Type B pancreatic cell (in vitro differentiated cells): ENCODE measurements around the gene SUGP1. TPM values are rescaled to one million over a fixed set of nuclear protein-coding genes. Genes with fewer than 3 reads are reported as not detected.

Experiments
- DNase-seq: peaks from one replicate; pipeline ENCODE4 v3.0.0; 2021; ENCODE audit warnings: mixed read lengths; ENCODE audit not compliant: unreplicated experiment; ENCODE audit errors: extremely low spot score
- H3K27ac Mint-ChIP-seq: 2 replicates; pipeline ENCODE4 v1.8.0; 2021; ENCODE audit warnings: mild to moderate bottlenecking, mixed read lengths
- H3K27me3 Mint-ChIP-seq: 2 replicates; pipeline ENCODE4 v1.8.0; 2021; ENCODE audit warnings: mixed read lengths
- H3K36me3 Mint-ChIP-seq: 2 replicates; pipeline ENCODE4 v1.8.0; 2021; ENCODE audit warnings: mixed read lengths
- H3K4me1 Mint-ChIP-seq: one replicate; pipeline ENCODE4 v1.8.0; 2021; ENCODE audit warnings: mixed read lengths; ENCODE audit not compliant: unreplicated experiment
- H3K4me3 Mint-ChIP-seq: 2 replicates; pipeline ENCODE4 v1.8.0; 2021; ENCODE audit warnings: mild to moderate bottlenecking, mixed read lengths
- H3K9me3 Mint-ChIP-seq: 2 replicates; pipeline ENCODE4 v1.8.0; 2021; ENCODE audit warnings: mixed read lengths
- CTCF ChIP-seq: fragments of 200-600 bp; sonication (generic); conservative IDR thresholded peaks from 2 replicates; pipeline ENCODE4 v1.5.0; 2021; ENCODE audit warnings: antibody characterized with exemption, mild to moderate bottlenecking
- total RNA-seq: library from RNA; stranded (reverse); gene quantifications from 2 replicates; pipeline ENCODE4 v1.2.1, GENCODE V29; 2021; ENCODE audit warnings: low replicate concordance

Gene SUGP1
- total RNA-seq, 1 donor from 2014 or later: 86.8 TPM

GRCh38 chr19:19271828-19272599, 48.3 kb downstream of the SUGP1 start:
- Mint-ChIP-seq H3K36me3 (peaks cover 4% of the 10 kb centered on the region), H3K27me3 (peaks cover 17% of the 10 kb centered on the region), H3K9me3 (no peaks in the 10 kb centered on the region), H3K27ac (peak overlapping the region; percentile 69), H3K4me3 (peak overlapping the region; percentile 78), H3K4me1 (no peaks in the 10 kb centered on the region)
- no peak for TF ChIP-seq CTCF
- DNase-seq: no peak

DNA sequence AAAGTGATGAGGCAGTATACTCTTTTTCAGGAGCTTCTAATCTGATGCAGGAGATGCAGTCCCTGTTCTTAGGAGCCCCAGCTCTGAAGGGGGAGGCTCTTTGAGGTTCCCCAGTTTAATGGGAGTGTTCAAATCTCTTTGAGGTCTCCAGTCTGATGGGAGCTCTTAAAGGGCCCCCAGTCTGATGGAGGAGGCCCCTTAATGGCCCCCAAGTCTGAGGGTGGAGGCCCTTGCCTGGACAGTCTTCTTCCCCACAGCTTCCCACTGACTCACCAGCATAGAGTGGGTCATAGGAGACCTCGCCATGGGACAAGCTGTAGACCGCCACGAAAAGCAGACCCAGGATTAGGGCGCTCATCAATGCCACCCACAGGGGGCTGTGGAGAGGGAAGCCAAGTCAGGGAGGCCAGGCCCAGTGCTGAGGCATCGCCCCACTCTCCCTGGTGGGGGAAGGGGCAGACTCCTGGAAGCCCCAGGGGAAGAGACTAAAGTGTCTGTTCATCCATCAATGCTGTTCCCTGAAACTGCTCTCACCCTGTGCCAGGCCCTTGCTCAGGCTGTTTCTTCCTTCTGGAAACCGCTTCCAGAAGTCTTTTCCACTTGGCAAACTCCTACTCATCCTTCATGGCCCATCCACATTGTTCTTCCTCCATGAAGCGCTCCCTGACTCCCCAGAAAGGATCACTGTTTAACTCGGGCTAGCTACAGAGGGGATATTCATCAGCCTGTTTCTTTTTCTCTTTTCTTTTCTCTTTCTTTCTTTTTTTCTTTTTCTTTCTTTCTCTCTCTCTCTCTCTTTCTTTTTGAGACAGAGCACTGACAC, 49.3 kb downstream of the SUGP1 start:
- Mint-ChIP-seq H3K27ac (no peak overlapping the region), H3K36me3 (no peaks in the 10 kb centered on the region), H3K27me3 (peaks cover 20% of the 10 kb centered on the region), H3K4me3 (no peak overlapping the region), H3K4me1 (no peaks in the 10 kb centered on the region), H3K9me3 (no peaks in the 10 kb centered on the region)
- DNase-seq: no peak
- TF ChIP-seq CTCF: no peak

DNA sequence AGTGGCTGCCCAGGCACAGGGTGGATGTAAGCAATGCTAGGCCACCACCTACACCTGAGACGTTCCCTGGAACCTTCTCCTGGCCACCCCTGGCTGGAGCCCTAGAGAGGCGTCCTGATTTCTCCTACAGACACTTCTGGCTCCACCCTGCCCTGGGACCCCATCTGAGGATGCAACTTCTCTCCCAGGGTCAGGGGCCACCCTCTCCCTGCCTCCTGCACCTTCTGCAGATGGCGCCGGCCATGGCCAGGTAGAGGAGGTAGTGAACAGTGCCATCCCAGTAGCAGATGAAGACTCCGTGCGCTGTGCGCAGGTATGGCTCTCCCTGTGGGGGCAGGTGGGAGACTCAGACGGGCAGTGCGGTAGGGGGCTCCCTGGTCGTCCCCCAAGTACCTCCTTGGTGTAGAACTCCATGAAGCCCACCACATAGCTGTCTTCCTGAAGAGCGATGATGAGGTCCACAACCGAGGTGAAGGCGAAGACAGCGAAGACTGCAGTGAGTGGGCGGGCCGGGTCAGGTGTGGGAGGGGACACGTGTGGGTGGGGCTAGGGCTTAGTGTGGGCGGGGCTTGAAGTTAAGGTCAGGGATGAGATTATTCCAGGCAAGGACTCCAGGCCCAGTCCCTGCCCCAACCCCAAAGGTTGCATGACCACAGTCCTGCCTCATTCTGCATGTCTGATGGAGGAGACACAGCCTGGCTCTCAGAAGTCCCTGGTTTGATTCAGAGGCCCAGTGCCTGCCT, 50.2 kb downstream of the SUGP1 start:
- no peaks in the 10 kb centered on the region for H3K9me3 Mint-ChIP-seq
- no peaks in the 10 kb centered on the region for H3K4me1 Mint-ChIP-seq
- H3K27me3 Mint-ChIP-seq: peaks cover 28% of the 10 kb centered on the region
- DNase-seq: no peak
- no peaks in the 10 kb centered on the region for H3K36me3 Mint-ChIP-seq
- no peak overlapping the region for H3K4me3 Mint-ChIP-seq
- no peak overlapping the region for H3K27ac Mint-ChIP-seq
- TF ChIP-seq CTCF: no peak

DNA sequence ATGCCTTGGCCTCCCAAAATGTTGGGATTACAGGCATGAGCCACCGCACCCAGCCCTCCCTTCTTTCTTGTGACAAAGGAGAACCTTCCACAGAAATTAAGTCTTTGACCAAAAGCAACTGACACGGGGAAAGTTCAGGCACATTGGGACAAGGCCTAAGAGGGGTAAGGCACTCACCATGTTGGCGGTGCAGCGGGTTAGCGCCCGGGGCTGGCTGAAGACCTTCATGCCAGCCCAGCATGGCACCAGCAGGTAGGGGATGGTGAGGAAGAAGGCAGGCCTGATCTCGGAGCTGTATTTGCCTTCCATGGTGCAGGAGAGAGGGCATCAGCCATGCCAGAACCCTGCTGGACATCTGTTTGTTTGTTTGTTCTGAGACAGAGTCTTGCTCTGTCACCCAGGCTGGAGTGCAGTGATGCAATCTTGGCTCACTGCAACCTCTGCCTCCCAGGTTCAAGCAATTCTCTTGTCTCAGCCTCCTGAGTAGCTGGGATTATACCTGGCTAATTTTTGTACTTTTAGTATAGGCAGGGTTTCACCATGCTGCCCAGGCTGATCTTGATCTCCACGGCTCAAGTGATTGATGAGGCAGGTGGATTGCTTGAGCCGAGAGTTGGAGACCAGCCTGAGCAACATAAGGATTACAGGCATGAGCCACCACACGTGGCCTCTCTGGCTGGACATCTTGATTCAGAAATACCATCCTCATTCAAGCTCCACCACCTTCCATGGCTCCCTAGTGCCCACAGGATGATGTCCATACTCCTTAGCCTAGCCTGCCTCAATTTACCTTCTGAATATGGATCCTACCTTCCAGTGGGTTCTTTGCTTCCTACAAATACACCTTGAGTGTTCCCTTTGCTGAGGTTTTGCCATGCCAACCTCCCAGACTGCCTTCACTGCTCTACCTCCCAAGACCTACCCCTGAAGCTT, 51.6 kb downstream of the SUGP1 start:
- Mint-ChIP-seq H3K4me3 (no peak overlapping the region), H3K4me1 (no peaks in the 10 kb centered on the region), H3K27me3 (peaks cover 37% of the 10 kb centered on the region), H3K27ac (no peak overlapping the region), H3K36me3 (no peaks in the 10 kb centered on the region), H3K9me3 (no peaks in the 10 kb centered on the region)
- TF ChIP-seq CTCF: no peak
- no peak for DNase-seq

GRCh38 chr19:19267305-19267704, 53.0 kb downstream of the SUGP1 start:
- no peak for TF ChIP-seq CTCF
- H3K36me3 Mint-ChIP-seq: no peaks in the 10 kb centered on the region
- H3K4me3 Mint-ChIP-seq: no peak overlapping the region
- no peaks in the 10 kb centered on the region for H3K9me3 Mint-ChIP-seq
- H3K27me3 Mint-ChIP-seq: peaks cover 44% of the 10 kb centered on the region
- peaks cover 3% of the 10 kb centered on the region for H3K4me1 Mint-ChIP-seq
- no peak overlapping the region for H3K27ac Mint-ChIP-seq
- no peak for DNase-seq
